HG02798 (cell line): ENCODE measurements around the gene PRPF31.

Experiments used
- ATAC-seq: cut with Tn5 transposase; IDR thresholded peaks from one replicate; pipeline ENCODE4 v1.9.1; 2021; ENCODE audit warnings: mild to moderate bottlenecking; ENCODE audit not compliant: unreplicated experiment, poor library complexity

PRPF31 gene

GRCh38 chr19:54106716-54107115 lies 8.8 kb upstream of the PRPF31 start:
- ATAC-seq, result no peak

DNA sequence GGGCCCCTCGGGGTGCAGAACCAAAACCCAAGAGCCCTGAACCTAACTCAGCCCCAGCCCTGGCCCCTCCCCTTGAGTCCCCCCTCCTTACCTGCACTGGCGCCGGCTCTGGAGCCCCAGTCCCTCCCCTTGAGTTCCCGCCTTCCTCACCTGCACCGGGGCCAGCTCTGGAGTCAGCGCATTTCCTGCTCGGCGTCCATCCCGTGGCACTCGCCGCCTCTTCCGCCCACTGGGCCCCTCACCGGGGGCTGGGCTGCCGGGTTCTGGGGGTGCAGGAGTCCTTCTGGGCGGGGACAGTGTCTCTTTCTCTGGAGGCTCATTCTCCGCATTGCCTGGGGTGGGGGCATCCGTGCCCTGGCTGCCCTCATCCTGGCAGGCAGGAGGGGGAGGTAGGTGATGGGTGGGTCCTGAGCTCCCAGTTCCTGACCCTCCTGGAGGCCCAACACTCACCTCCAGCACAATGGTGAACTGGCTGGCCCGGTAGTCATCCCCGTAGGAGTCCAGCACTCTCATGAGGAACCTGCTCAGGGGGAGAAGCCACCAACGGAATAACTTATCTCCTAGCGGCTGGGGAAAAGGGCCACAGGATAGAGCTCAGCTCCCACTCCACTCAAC lies 7.6 kb upstream of the PRPF31 start:
- no peak for ATAC-seq

DNA sequence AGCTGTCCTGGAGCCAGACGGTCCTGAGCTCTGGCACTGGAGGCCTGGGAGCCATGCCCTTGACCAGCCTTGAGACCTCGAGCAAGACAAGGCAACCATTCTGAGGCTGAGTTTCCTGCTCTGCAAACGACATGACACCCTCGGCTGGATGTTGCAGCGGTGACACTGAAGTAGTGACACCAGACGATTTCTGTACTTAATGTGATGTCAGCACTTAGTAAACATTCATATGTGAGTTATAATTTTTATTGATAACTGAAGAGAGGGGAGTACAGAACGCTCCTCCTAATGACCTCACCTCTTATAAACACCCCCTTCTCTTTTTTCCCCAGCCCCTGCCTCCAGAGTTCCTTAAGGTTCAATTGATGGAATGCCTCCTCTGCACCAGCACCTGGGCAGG lies 7.1 kb upstream of the PRPF31 start:
- no peak for ATAC-seq

DNA sequence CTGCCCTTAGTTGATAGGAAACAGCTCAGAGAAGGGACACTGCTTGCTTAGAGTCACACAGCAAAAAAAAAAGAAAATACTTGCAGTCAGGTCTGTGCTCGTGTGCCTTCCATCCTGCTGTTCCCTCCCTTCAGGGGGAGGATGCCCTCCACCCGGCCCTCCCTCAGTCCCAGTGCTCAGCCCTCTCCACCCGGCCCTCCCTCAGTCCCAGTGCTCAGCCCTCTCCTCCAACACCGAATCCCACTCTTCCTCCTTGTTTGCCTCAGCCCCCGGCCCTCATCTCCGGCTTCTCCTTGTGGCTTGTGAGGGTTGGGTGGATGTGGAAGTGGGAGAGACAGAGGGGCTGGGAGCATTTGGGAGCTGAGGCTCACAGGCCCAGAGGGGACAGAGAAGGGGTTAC lies 5.9 kb upstream of the PRPF31 start:
- no peak for ATAC-seq

- no peak for ATAC-seq
Observed at GRCh38 chr19:54114340-54115108, 1.0 kb upstream of the PRPF31 start.

DNA sequence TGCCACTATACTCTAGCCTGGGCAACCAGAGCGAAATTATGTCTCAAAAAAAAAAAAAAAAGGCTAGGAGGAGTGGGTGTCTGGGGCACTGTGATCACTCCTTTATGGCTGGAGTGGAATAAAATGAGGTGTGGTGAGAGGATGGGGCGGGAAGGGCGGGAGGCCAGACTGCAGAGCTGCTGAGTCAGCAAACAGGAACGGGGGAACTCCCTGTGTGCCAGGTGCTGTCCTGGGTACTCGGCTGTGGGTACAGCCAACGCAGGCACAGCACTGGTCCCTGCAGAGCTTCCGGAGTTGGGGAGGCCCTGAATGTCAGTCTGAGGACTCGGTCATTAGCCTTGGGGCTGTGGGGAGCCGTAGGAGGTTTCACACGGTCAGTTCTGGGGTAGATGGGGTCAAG lies 5.7 kb downstream of the PRPF31 start:
- ATAC-seq, result no peak

DNA sequence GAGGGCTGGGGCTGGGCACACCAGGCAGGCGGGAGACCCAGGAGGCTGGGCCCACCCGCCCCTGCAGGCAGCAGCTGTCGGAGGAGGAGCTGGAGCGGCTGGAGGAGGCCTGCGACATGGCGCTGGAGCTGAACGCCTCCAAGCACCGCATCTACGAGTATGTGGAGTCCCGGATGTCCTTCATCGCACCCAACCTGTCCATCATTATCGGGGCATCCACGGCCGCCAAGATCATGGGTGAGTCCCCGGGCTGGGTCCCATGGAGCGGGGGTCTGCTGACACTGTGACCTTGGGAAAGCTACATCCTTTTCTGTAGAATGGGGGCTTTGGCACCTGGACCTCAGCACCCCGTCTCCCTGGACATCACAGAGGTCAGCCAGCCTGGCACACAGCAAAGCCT lies 8.1 kb downstream of the PRPF31 start:
- no peak for ATAC-seq

GRCh38 chr19:54124393-54124792 lies 8.8 kb downstream of the PRPF31 start:
- no peak for ATAC-seq

DNA sequence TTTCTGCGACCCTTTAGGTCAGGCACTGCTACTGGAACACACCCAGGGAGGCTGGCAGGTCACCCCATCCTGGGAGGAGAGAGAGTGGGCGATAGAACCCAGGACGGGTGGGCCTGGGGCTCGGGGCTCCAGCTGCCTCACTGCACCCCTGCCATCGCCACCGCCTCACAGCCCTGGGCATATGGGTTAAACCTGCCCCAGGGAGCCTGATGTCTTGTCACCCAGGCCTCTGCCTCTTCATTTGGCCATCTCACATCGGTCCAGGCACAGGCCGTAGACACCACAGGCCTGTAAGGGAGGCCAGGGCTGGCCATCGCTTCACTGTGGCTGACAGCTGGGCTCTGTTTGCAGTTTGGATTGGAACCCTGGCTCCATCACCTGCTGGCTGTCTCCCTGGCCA lies 10.2 kb downstream of the PRPF31 start:
- ATAC-seq, result no peak

- no peak for ATAC-seq
Observed at GRCh38 chr19:54127688-54128440, 12.3 kb downstream of the PRPF31 start.

DNA sequence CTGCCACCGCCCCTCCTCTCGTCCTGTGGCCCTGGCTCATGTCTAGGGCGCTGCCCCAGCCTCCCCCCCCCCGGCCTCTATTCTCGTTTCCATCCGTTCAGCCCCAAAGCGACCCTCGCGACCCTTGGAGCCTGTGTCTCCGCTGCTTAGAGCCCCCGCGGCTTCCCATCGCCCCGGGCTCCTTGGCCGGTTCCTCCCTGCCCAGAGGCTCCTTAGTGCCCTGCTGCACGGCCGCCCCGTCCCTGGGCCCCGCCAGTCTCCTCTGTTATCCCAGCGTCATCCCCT lies 12.8 kb downstream of the PRPF31 start:
- no peak for ATAC-seq

GRCh38 chr19:54128796-54129616 lies 13.5 kb downstream of the PRPF31 start:
- no peak for ATAC-seq

DNA sequence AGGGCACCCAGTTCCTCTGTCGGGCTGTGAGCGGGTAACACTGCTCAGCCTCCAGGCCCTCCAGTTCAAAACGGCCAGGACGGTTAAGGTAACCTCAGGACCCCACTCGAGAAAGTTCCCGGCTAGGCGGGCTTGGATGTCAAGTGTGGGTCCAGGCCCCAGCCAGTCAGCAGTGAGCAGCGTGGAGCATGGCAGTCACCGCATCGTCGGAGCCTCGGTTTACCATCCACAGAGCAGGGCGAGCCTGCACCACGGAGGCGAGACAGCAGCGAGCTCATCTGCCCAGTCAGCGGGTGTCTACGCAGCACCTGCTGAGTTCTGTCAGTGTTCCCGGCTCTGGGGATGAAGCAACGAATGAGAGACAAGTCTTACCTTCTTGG lies 14.1 kb downstream of the PRPF31 start:
- no peak for ATAC-seq

DNA sequence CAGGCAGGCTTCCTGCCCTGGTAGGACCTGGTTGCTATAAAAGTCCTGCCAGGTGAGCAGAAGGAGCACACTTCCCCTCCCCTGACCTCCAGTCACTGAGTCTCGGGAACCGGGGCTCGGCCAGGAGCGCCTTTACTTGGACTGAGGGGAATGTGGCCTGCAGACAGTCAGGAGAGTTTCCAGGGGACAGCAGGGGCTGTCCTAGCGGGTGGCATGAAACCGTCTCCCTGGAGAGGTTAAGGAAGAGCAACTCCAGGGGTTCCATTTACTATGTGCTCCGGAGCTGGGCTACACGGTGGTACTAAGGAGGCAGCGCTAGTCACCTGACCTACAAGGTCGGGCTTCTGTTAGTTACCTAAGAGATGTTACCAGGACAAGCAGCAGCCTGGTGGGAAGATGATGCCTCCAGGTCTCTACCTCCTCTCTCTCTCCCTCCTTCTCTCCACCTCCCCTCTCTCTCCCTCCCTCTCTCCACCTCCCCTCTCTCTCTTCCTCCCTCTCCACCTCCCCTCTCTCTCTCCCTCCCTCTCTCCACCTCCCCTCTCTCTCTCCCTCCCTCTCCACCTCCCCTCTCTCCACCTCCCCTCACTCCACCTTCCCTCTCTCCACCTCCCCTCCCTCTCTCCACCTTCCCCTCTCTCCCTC lies 17.9 kb downstream of the PRPF31 start:
- ATAC-seq, result no peak

DNA sequence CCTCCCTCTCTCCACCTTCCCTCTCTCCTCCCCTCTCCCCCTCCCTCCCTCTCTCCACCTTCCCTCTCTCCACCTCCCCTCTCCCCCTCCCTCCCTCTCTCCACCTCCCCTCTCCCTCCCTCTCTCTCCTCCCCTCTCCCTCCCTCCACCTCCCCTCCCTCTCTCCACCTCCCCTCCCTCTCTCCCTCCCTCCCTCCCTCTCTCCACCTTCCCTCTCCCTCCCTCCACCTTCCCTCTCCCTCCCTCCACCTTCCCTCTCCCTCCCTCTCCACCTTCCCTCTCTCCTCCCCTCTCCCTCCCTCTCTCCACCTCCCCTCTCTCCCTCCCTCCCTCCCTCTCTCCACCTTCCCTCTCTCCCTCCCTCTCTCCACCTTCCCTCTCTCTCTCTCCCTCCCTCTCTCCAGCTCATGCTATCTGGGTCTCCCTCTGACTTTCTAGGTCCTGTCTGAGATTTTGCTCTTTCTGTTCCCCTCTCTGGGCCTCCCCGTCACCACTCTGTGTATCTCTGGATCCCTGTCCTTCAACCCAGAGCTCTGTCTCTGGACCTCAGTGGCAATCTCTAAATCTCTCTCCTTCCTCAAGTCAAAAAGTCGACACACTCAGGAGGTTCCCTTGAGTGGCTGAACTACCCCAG lies 18.5 kb downstream of the PRPF31 start:
- no peak for ATAC-seq

DNA sequence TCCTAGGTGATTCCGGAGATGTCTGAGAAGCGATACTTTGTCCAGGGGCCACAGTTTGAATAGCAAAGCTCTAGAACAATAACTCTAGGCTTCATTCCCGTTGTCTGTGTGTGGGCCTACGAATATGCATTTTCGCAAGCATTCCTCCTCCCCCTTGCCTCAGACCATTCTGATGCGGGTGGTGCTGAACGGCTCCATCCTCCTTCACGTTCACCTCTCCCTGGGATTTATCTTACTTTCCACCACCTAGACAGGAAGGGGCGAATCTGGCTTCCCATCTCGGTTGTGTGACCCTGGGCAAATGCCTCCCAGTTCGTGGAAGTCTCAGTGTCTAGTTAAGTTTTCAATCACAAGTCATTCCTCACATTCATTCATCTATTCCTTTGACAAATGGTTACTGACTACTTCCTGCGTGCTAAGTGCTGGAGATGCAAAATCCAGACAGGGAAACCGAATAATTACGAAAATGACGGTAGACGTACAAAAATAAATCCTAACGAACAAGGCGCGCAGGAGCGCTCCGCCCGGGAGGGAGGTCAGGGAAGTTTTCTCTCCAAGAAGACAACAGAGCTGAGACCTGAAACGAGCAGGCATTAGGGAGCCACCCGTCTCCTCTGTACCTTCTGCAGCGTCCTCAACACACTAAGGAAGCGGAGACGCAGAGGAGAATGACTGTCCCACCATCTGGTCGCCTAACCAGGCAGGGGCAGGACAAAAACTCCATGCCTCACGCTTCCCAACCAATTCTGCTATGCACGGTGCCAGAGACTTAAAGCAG lies 20.7 kb downstream of the PRPF31 start:
- ATAC-seq, result no peak

GRCh38 chr19:54136864-54137698 lies 21.5 kb downstream of the PRPF31 start:
- ATAC-seq, result peak; percentile 83

DNA sequence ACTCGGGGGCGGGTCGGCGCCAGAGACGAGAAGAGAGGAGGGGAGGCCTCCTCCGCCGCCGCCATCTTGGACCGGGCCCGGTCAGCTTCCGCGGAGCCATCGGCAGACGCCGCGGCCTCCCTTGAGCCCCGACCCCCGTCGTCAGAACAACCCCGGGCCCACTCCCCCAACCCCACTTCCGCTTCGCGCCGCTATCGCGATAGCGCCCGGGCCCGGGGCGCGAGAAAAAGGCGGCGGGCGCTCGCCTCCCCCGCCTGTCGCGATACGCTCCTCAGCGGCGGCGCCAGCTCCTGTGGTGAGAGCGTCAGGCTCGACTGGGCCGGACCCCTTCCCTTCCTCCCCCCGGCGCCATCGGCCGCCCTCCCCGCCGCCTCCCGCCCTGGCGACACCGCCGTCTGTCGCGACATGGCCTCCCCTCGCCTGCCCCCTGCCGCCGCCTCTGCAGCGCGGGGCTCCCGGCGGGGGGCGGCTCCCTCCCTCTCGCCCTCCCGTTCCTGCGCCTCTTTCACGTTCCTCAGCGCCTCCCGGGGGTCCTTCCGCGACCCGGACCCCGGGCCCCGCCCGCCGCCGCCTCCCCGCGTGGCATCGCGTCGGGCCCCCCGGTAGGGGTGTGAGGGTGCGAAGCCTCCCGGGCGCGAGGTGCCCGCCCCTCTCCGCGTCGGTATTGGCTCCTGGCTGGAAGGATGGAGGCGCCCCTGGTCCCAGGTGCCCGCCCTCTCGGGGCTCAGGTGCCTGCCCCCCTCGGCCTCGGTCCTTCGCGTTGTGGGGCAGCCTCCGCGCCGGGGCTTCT lies 22.3 kb downstream of the PRPF31 start, which contains the start of gene CNOT3:
Gene CNOT3, plus strand, starts transcription at position 64 of the 790 bp plus-strand sequence. CDS start 5,217 bp downstream, outside the sequence.
- no peak for ATAC-seq
